Neuronal stem cell (in vitro differentiated cells): ENCODE data around the gene LRRC74A.

Experiments used
- DNase-seq: peaks from one replicate; pipeline ENCODE4 v3.0.0-alpha.2; 2013; ENCODE audit warnings: low spot score
- H2AFZ ChIP-seq: one replicate; pipeline ENCODE4 v1.6.1; 2013; ENCODE audit warnings: mild to moderate bottlenecking, low read length, inconsistent platforms
- H2AK5ac ChIP-seq: 2 replicates; pipeline ENCODE4 v1.6.1; 2013; ENCODE audit warnings: low read depth, mild to moderate bottlenecking, inconsistent platforms, low read length, moderate library complexity, mixed read lengths
- H2BK120ac ChIP-seq: 2 replicates; pipeline ENCODE4 v1.6.1; 2013; ENCODE audit warnings: low read depth, mild to moderate bottlenecking, inconsistent platforms, low read length, moderate library complexity, mixed read lengths
- H2BK12ac ChIP-seq: one replicate; pipeline ENCODE4 v1.6.1; 2013; ENCODE audit warnings: low read length, inconsistent platforms
- H2BK15ac ChIP-seq: 2 replicates; pipeline ENCODE4 v1.6.1; 2013; ENCODE audit warnings: mild to moderate bottlenecking, low read length, inconsistent platforms, mixed read lengths
- H2BK5ac ChIP-seq: one replicate; pipeline ENCODE4 v1.6.1; 2013; ENCODE audit warnings: inconsistent platforms, mild to moderate bottlenecking, low read length, moderate library complexity
- H3K14ac ChIP-seq: one replicate; pipeline ENCODE4 v1.6.1; 2013; ENCODE audit warnings: low read length, inconsistent platforms
- H3K18ac ChIP-seq: 2 replicates; pipeline ENCODE4 v1.6.1; 2013; ENCODE audit warnings: low read length, inconsistent platforms
- H3K23ac ChIP-seq: 2 replicates; pipeline ENCODE4 v1.6.1; 2013; ENCODE audit warnings: low read depth, mild to moderate bottlenecking, mixed read lengths, low read length, inconsistent platforms; ENCODE audit not compliant: poor library complexity
- H3K27ac ChIP-seq: replicated peaks from 3 replicates; pipeline ENCODE4 v1.5.1; 2013; ENCODE audit warnings: low read length, inconsistent platforms
- H3K27me3 ChIP-seq, 3 experiments: 2 replicates each; pipeline ENCODE4 v1.6.1; 2013; ENCODE audit warnings: low read length in 3 of 3, mild to moderate bottlenecking in 2 of 3, inconsistent platforms in 1 of 3, low read depth in 1 of 3, mixed read lengths in 1 of 3, moderate library complexity in 1 of 3; ENCODE audit not compliant: control insufficient read depth in 3 of 3, insufficient read depth in 3 of 3
- H3K36me3 ChIP-seq, 2 donors: replicated peaks in 1 of 2; 2 replicates each; pipeline ENCODE4 v1.6.1; 2013; ENCODE audit warnings: low read length in 2 of 2; ENCODE audit not compliant: control insufficient read depth in 2 of 2, insufficient read depth in 2 of 2
- H3K4ac ChIP-seq: 2 replicates; pipeline ENCODE4 v1.6.1; 2013; ENCODE audit warnings: inconsistent platforms, mild to moderate bottlenecking, low read length, moderate library complexity
- H3K4me1 ChIP-seq, 2 donors: 1 replicate in 1 of 2; 2 replicates in 1 of 2; pipeline ENCODE4 v1.6.1; 2013; ENCODE audit warnings: low read length in 2 of 2, low read depth in 1 of 2; ENCODE audit not compliant: control insufficient read depth in 2 of 2, insufficient read depth in 1 of 2
- H3K4me2 ChIP-seq: one replicate; pipeline ENCODE4 v1.6.1; 2013; ENCODE audit warnings: mild to moderate bottlenecking, low read length, inconsistent platforms; ENCODE audit not compliant: insufficient read depth, poor library complexity, severe bottlenecking
- H3K4me3 ChIP-seq, 2 donors: 2 replicates each; pipeline ENCODE4 v1.5.1; 2013; ENCODE audit warnings: low read length in 2 of 2, mild to moderate bottlenecking in 2 of 2, inconsistent platforms in 1 of 2, moderate library complexity in 1 of 2
- H3K79me1 ChIP-seq: one replicate; pipeline ENCODE4 v1.6.1; 2013; ENCODE audit warnings: low read depth, mild to moderate bottlenecking, inconsistent platforms, low read length, moderate library complexity
- H3K9ac ChIP-seq: one replicate; pipeline ENCODE4 v1.6.1; 2013; ENCODE audit warnings: mild to moderate bottlenecking, low read depth, low read length, inconsistent platforms; ENCODE audit not compliant: poor library complexity
- H3K9me3 ChIP-seq, 2 donors: replicated peaks in 1 of 2; 2 replicates each; pipeline versions ENCODE3 to v1.6.1; 2013; ENCODE audit warnings: low read length in 2 of 2, mild to moderate bottlenecking in 2 of 2, inconsistent platforms in 1 of 2, low read depth in 1 of 2, mixed read lengths in 1 of 2, moderate library complexity in 1 of 2; ENCODE audit not compliant: control insufficient read depth in 2 of 2, insufficient read depth in 1 of 2
- H4K8ac ChIP-seq: one replicate; pipeline ENCODE4 v1.6.1; 2013; ENCODE audit warnings: low read depth, mild to moderate bottlenecking, inconsistent platforms, low read length, moderate library complexity
- H4K91ac ChIP-seq: one replicate; pipeline ENCODE4 v1.6.1; 2013; ENCODE audit warnings: low read length, low read depth, mild to moderate bottlenecking, inconsistent platforms; ENCODE audit not compliant: poor library complexity
- WGBS, 2 donors: extraction: QIAGEN DNeasy Blood & Tissue Kit; methylation state at CpG; one replicate each; pipeline ENCODE4 v1.1.7; 2013; ENCODE audit warnings: missing lambda C conversion rate in 2 of 2, mixed read lengths in 1 of 2; ENCODE audit not compliant: insufficient read length in 2 of 2, insufficient replicate concordance in 1 of 2; ENCODE audit errors: extremely low coverage in 2 of 2; 5-methylcytosine and 5-hydroxymethylcytosine counted together

Gene LRRC74A

GRCh38 chr14:76872796-76873432, 46.7 kb downstream of the LRRC74A start:
- H2AK5ac ChIP-seq = peak overlapping the region; percentile 4
- H3K27me3 ChIP-seq = peaks cover 0 to under 1% (median 0%) of the 10 kb centered on the region in 3 experiments
- H3K27ac ChIP-seq = no peak overlapping the region
- no peak overlapping the region for H4K91ac ChIP-seq
- H2BK15ac ChIP-seq = peak overlapping the region; percentile 53
- H3K23ac ChIP-seq = no peak overlapping the region
- peak; percentile 56 for DNase-seq
- H3K14ac ChIP-seq = no peak overlapping the region
- no peak overlapping the region for H2BK120ac ChIP-seq
- no peak overlapping the region for H3K4me2 ChIP-seq
- H4K8ac ChIP-seq = no peak overlapping the region
- H3K4me3 ChIP-seq = no peak overlapping the region
- H3K79me1 ChIP-seq = no peaks in the 10 kb centered on the region
- WGBS, 2 donors = no CpG with 5 or more reads among the region's 12 CpGs
- no peak overlapping the region for H3K4ac ChIP-seq
- H3K4me1 ChIP-seq = no peaks in the 10 kb centered on the region
- H2BK5ac ChIP-seq = no peak overlapping the region
- H2AFZ ChIP-seq = peak overlapping the region; percentile 83
- peak overlapping the region; percentile 1 for H3K18ac ChIP-seq
- no peak overlapping the region for H3K9ac ChIP-seq
- H3K9me3 ChIP-seq = peaks cover 0 to 10% of the 10 kb centered on the region in 2 donors
- H2BK12ac ChIP-seq = no peak overlapping the region
- H3K36me3 ChIP-seq = no peaks in the 10 kb centered on the region

DNA sequence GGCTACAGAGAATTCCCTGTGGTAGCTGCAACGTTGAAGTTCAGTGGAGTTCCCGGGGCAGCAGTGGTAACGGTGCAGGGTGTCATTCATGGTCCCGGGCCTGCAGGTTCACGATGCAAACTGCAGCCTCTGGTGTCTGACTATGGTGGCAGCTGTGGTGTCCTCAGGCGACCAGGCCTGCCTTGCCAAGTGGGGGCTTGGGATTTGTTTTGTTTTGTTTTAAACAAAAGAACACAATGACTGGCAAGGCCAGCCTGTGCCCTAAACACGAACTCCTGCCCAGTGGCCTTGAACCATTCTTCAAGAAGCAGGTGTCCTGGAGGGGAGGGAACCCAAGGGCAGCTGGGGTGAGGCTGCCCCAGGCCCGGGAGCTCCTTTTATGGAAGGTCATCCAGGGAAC, 48.5 kb downstream of the LRRC74A start:
- H3K27ac ChIP-seq = no peak overlapping the region
- no peak overlapping the region for H3K18ac ChIP-seq
- no peak overlapping the region for H3K4me2 ChIP-seq
- H3K9ac ChIP-seq = no peak overlapping the region
- no peak overlapping the region for H4K91ac ChIP-seq
- peaks cover 0 to 10% of the 10 kb centered on the region in 2 donors for H3K9me3 ChIP-seq
- H3K79me1 ChIP-seq = no peaks in the 10 kb centered on the region
- H3K4ac ChIP-seq = no peak overlapping the region
- H2BK5ac ChIP-seq = no peak overlapping the region
- H3K4me1 ChIP-seq = no peaks in the 10 kb centered on the region
- H2BK15ac ChIP-seq = no peak overlapping the region
- H4K8ac ChIP-seq = no peak overlapping the region
- no CpG with 5 or more reads among the region's 8 CpGs for WGBS, 2 donors
- no peaks in the 10 kb centered on the region for H3K36me3 ChIP-seq
- no peak overlapping the region for H3K14ac ChIP-seq
- no peak overlapping the region for H2BK120ac ChIP-seq
- no peak overlapping the region for H2BK12ac ChIP-seq
- no peak for DNase-seq
- no peak overlapping the region for H2AK5ac ChIP-seq
- H3K23ac ChIP-seq = no peak overlapping the region
- H3K27me3 ChIP-seq = no peaks in the 10 kb centered on the region
- H3K4me3 ChIP-seq = no peak overlapping the region
- H2AFZ ChIP-seq = no peak overlapping the region

- no peak overlapping the region for H3K14ac ChIP-seq
- H3K4ac ChIP-seq = no peak overlapping the region
- H3K4me1 ChIP-seq = no peaks in the 10 kb centered on the region
- no peak overlapping the region for H2AFZ ChIP-seq
- H2AK5ac ChIP-seq = no peak overlapping the region
- H2BK15ac ChIP-seq = no peak overlapping the region
- H3K79me1 ChIP-seq = no peaks in the 10 kb centered on the region
- no peaks in the 10 kb centered on the region for H3K36me3 ChIP-seq
- H3K4me2 ChIP-seq = no peak overlapping the region
- WGBS, 2 donors = no CpG with 5 or more reads among the region's 3 CpGs
- no peak overlapping the region for H3K4me3 ChIP-seq
- no peak overlapping the region for H3K23ac ChIP-seq
- H2BK12ac ChIP-seq = no peak overlapping the region
- H2BK5ac ChIP-seq = no peak overlapping the region
- no peak overlapping the region for H3K9ac ChIP-seq
- no peak overlapping the region for H2BK120ac ChIP-seq
- peak; percentile 65 for DNase-seq
- H3K27ac ChIP-seq = no peak overlapping the region
- no peak overlapping the region for H4K8ac ChIP-seq
- H3K27me3 ChIP-seq = no peaks in the 10 kb centered on the region
- H3K18ac ChIP-seq = no peak overlapping the region
- H4K91ac ChIP-seq = no peak overlapping the region
- peaks cover 0 to 10% of the 10 kb centered on the region in 2 donors for H3K9me3 ChIP-seq
These were observed 49.9 kb downstream of the LRRC74A start for GRCh38 chr14:76876076-76876475.

DNA sequence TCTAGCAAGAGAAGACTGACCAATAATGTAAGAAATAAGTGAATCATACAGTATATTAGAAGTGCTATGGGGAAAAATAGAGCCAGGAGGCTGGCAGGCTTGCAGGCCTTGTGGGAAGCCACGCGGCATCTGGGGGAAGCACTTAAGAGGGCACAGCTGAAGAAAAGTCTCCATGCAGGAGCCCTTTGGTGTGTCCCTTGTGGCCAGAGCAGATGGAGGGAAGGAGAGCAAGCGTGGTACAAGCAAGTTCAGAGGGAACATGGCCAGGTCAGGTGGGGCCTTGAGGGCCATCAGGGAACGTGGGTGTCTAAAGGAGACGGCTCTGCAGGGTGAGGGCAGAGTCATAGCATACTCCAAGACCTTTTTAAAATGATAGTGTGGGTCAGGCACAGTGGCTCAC, 51.7 kb downstream of the LRRC74A start:
- Histone ChIP-seq H3K9ac (peak overlapping the region; percentile 22), H3K27me3 (peaks cover 0 to 3% (median 0%) of the 10 kb centered on the region in 3 experiments), H2BK12ac (no peak overlapping the region), H3K79me1 (no peaks in the 10 kb centered on the region), H3K4me2 (no peak overlapping the region), H2BK120ac (no peak overlapping the region), H3K9me3 (peaks cover 0 to 10% of the 10 kb centered on the region in 2 donors), H3K36me3 (no peaks in the 10 kb centered on the region), H3K27ac (no peak overlapping the region), H3K4me1 (no peaks in the 10 kb centered on the region), H3K4me3 (peak overlapping the region in 1 of 2 donors; percentile 56), H2AK5ac (no peak overlapping the region), H2BK15ac (no peak overlapping the region), H3K14ac (no peak overlapping the region), H3K23ac (no peak overlapping the region), H4K91ac (no peak overlapping the region), H2AFZ (no peak overlapping the region), H2BK5ac (no peak overlapping the region), H3K4ac (no peak overlapping the region), H4K8ac (no peak overlapping the region), H3K18ac (peak overlapping the region; percentile 62)
- DNase-seq = no peak
- WGBS, 2 donors = no CpG with 5 or more reads among the region's 5 CpGs
